ENCODE measurements around the gene RAPGEF4.
A peak's percentile ranks its signal among the peaks of the same experiment; 100 is the strongest.

The RAPGEF4 gene

DNA sequence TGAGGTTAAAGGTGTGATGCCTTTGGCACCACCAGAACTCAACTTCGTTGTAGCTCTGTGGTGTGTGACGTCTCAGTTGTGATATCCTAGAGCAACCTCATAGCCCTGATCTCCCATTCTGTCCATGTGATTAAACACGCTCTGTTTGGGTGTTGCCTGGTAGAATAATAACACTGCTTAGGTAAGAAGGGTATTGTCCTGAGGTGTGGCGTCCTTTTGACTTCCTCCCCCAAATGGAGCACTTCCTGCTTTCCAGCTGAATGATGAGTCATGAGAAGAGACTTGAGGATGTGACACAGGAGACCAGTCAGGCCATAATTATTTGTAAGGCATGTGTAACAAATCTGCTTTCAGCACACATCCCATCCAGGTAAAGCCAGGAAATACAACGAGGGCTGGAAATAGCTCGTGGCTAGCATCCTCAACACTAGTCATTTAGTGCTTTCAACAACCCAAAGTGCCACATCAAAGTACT is 100.7 kb downstream of the RAPGEF4 start:
- H3K9ac ChIP-seq (ENCODE audit: low read depth in 1 of 2, low read length in 2 of 2) = no peak overlapping the region
- no peaks in the 10 kb centered on the region for H3K4me1 ChIP-seq (ENCODE audit: control insufficient read depth in 1 of 2, insufficient read depth in 2 of 2, low read length in 2 of 2)
- H3K9me3 ChIP-seq (ENCODE audit: control insufficient read depth in 1 of 2, low read length in 2 of 2) = no peaks in the 10 kb centered on the region
- no peak overlapping the region for H3K27ac ChIP-seq (ENCODE audit: low read depth, low read length)
- H3K36me3 ChIP-seq (ENCODE audit: control insufficient read depth in 1 of 2, insufficient read depth in 2 of 2, low read length in 2 of 2) = no peaks in the 10 kb centered on the region
- H3K4me3 ChIP-seq (ENCODE audit: low read depth in 1 of 2, low read length in 2 of 2) = no peak overlapping the region
- peaks cover 7 to 8% of the 10 kb centered on the region in 2 donors for H3K27me3 ChIP-seq (ENCODE audit: control insufficient read depth in 1 of 2, insufficient read depth in 2 of 2, low read length in 2 of 2)

DNA sequence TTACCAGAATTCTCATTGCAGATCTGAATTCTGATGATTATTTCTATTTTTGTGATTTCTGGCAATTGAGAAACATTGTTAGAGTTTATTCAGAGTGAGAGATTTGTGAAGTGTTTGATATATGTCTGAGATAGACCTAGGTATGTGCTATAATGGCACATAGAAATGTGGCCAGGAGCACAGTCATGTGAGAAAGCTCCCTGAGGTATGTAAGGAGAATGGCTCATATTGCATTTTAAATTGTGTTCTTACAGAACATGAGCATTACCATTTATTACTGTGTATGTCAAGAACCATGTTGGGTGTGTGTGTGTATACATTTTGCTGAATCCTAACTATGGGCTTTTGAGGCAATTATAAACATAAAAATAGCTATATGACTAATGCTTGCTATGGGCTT is 101.2 kb downstream of the RAPGEF4 start:
- no peak overlapping the region for H3K9ac ChIP-seq (ENCODE audit: low read depth in 1 of 2, low read length in 2 of 2)
- peaks cover 7 to 8% of the 10 kb centered on the region in 2 donors for H3K27me3 ChIP-seq (ENCODE audit: control insufficient read depth in 1 of 2, insufficient read depth in 2 of 2, low read length in 2 of 2)
- H3K4me3 ChIP-seq (ENCODE audit: low read depth in 1 of 2, low read length in 2 of 2) = no peak overlapping the region
- H3K4me1 ChIP-seq (ENCODE audit: control insufficient read depth in 1 of 2, insufficient read depth in 2 of 2, low read length in 2 of 2) = no peaks in the 10 kb centered on the region
- no peaks in the 10 kb centered on the region for H3K36me3 ChIP-seq (ENCODE audit: control insufficient read depth in 1 of 2, insufficient read depth in 2 of 2, low read length in 2 of 2)
- H3K27ac ChIP-seq (ENCODE audit: low read depth, low read length) = peak overlapping the region; percentile 24
- H3K9me3 ChIP-seq (ENCODE audit: control insufficient read depth in 1 of 2, low read length in 2 of 2) = no peaks in the 10 kb centered on the region

DNA sequence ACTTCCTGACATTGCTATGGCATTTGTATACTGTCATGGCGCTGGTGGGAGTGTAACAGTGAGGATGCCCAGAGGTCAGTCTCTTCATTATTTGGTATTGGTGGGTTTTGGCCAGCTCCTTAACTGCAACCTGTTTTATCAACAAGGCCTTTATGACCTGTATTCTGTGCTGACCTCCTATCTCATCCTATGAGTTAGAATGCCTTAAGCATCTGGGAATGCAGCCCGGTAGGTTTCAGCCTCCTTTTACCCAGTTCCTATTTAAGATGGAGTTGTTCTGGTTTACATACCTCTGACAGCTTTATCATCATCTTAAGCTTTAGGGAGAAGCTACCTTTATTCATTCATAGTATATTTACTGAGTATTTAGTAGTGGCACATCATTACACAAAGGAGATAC is 103.8 kb downstream of the RAPGEF4 start:
- Histone ChIP-seq H3K4me1 (ENCODE audit: control insufficient read depth in 1 of 2, insufficient read depth in 2 of 2, low read length in 2 of 2) (peaks cover 0 to 9% of the 10 kb centered on the region in 2 donors), H3K27me3 (ENCODE audit: control insufficient read depth in 1 of 2, insufficient read depth in 2 of 2, low read length in 2 of 2) (peaks cover 0 to 8% of the 10 kb centered on the region in 2 donors), H3K36me3 (ENCODE audit: control insufficient read depth in 1 of 2, insufficient read depth in 2 of 2, low read length in 2 of 2) (no peaks in the 10 kb centered on the region), H3K27ac (ENCODE audit: low read depth, low read length) (no peak overlapping the region), H3K4me3 (ENCODE audit: low read depth in 1 of 2, low read length in 2 of 2) (no peak overlapping the region), H3K9ac (ENCODE audit: low read depth in 1 of 2, low read length in 2 of 2) (no peak overlapping the region), H3K9me3 (ENCODE audit: control insufficient read depth in 1 of 2, low read length in 2 of 2) (no peaks in the 10 kb centered on the region)

DNA sequence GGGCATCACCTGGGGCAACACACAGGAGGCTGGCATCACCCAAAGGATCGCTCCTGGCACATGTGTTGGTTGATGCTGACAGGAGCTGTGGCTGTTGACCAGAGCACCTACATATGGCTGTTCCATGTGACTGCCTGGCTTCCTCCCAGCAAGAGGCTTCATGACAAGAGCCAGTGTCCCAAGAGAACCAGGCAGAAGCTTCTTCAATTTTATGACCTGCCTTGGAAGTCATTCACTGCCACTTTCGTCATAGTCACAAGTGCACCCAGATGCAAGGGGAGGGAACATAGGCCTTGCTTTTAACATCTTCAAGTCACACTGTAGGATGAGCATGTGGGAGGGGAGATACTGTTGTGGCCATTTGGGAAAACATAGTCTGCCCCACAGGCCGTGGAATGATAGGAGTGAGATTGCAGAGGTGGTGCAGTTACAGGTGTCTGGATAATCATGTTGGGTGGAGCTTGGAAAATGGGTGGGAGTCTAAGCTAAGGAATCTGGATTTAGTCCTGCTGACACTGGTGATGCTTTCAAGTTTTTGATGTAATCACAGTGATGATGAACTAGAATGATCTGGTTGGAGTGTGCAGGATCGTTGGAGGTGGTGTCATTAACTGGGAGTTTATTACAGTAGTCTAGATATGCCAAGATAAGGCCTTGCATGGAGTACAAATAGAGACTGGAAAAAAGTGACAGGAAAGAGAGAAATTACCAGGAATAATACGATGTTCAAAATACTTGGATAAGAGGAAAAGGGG is 107.0 kb downstream of the RAPGEF4 start:
- H3K36me3 ChIP-seq (ENCODE audit: control insufficient read depth in 1 of 2, insufficient read depth in 2 of 2, low read length in 2 of 2) = no peaks in the 10 kb centered on the region

DNA sequence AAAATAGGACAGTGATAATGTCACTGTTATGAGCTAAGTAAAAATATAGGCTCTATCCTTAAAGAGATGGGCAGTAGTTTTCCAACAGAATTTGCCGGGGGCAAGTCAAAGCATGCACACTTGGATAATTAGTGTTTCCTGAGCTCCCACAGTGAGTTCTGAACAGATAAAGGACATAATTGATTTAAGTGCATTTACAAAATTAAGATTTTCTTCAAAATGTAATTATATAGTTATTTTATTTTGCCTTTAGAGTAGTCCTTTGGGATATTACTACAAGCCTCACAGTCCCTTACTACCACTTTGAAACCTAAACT is 107.6 kb downstream of the RAPGEF4 start:
- Histone ChIP-seq H3K9me3 (ENCODE audit: control insufficient read depth in 1 of 2, low read length in 2 of 2) (no peaks in the 10 kb centered on the region), H3K27ac (ENCODE audit: low read depth, low read length) (no peak overlapping the region), H3K27me3 (ENCODE audit: control insufficient read depth in 1 of 2, insufficient read depth in 2 of 2, low read length in 2 of 2) (no peaks in the 10 kb centered on the region), H3K9ac (ENCODE audit: low read depth in 1 of 2, low read length in 2 of 2) (no peak overlapping the region), H3K4me3 (ENCODE audit: low read depth in 1 of 2, low read length in 2 of 2) (no peak overlapping the region), H3K36me3 (ENCODE audit: control insufficient read depth in 1 of 2, insufficient read depth in 2 of 2, low read length in 2 of 2) (no peaks in the 10 kb centered on the region), H3K4me1 (ENCODE audit: control insufficient read depth in 1 of 2, insufficient read depth in 2 of 2, low read length in 2 of 2) (peaks cover 0 to 9% of the 10 kb centered on the region in 2 donors)

More for the DNA sequence above, 107.0 kb downstream of the RAPGEF4 start:
- peaks cover 0 to 9% of the 10 kb centered on the region in 2 donors for H3K4me1 ChIP-seq (ENCODE audit: control insufficient read depth in 1 of 2, insufficient read depth in 2 of 2, low read length in 2 of 2)
- H3K9me3 ChIP-seq (ENCODE audit: control insufficient read depth in 1 of 2, low read length in 2 of 2) = no peaks in the 10 kb centered on the region
- H3K9ac ChIP-seq (ENCODE audit: low read depth in 1 of 2, low read length in 2 of 2) = no peak overlapping the region
- no peak overlapping the region for H3K27ac ChIP-seq (ENCODE audit: low read depth, low read length)
- H3K4me3 ChIP-seq (ENCODE audit: low read depth in 1 of 2, low read length in 2 of 2) = no peak overlapping the region
- H3K27me3 ChIP-seq (ENCODE audit: control insufficient read depth in 1 of 2, insufficient read depth in 2 of 2, low read length in 2 of 2) = no peaks in the 10 kb centered on the region

DNA sequence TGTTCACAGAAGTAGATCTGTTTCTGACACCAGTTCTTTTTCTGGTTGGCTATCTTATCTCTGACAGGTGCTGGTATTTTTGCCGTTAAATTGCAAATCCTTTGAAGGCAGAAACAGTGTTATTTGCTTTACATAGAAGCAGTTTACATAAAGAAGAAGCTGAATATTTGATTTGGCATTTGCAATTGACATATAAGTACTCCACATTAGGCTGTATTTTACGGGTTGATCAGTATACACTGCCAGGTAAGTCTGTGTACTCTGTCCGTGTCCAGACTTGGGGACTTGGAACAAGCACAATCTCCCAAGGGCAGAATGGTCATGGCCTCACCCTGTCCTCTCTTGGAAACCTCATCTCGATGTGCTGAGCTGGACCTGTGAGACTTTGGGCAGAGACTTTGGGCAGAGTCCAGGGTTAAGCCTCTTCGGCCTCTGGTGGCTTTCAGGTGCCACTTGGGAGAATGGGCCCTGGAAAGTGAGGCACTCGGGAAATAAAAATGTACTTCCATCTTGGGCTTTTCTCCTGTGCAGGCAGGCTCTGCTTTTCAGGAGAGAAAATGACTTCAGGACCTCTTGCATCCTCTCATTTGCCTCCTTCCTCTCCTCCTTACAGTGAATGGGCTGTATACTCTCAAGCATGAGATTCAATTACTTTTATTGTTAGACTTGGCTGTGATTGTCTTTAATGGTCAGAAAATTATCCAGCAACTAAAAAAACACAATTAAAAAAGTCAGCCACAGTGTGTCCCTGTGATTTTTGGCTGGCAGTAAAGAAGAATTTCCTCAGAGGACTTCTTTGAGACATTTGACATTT is 108.5 kb downstream of the RAPGEF4 start:
- H3K27ac ChIP-seq (ENCODE audit: low read depth, low read length) = no peak overlapping the region
- H3K4me1 ChIP-seq (ENCODE audit: control insufficient read depth in 1 of 2, insufficient read depth in 2 of 2, low read length in 2 of 2) = peaks cover 0 to 15% of the 10 kb centered on the region in 2 donors
- no peaks in the 10 kb centered on the region for H3K27me3 ChIP-seq (ENCODE audit: control insufficient read depth in 1 of 2, insufficient read depth in 2 of 2, low read length in 2 of 2)
- no peak overlapping the region for H3K4me3 ChIP-seq (ENCODE audit: low read depth in 1 of 2, low read length in 2 of 2)
- no peaks in the 10 kb centered on the region for H3K9me3 ChIP-seq (ENCODE audit: control insufficient read depth in 1 of 2, low read length in 2 of 2)
- no peaks in the 10 kb centered on the region for H3K36me3 ChIP-seq (ENCODE audit: control insufficient read depth in 1 of 2, insufficient read depth in 2 of 2, low read length in 2 of 2)
- H3K9ac ChIP-seq (ENCODE audit: low read depth in 1 of 2, low read length in 2 of 2) = no peak overlapping the region

DNA sequence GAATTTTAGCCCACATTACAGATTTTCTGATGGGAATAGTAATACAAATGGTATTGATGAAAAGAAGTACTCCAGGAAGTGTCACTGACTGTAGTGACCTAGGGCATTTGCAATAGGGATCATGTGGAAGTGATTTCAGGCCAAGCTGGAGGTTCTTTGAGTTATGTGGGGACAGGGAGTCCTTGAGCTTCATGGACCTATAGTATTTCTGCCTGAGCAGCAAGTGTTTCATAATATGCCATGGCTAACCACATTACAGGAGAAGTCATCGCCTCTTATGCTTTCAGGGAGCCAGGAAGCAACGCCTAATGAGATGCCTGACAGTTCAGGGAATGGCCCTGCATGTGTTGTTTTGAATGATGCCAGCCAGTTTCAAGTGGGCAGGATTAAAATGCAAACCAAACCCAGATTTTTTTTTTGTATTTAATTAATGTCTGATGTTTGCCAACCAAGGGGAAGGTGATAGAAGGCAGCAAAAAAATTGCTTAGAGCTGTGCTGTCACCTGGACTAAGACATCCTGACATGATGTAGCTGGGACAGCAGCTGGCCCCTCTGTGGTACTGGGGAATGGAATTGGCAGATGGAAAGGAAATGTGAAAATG is 109.5 kb downstream of the RAPGEF4 start:
- H3K36me3 ChIP-seq (ENCODE audit: control insufficient read depth in 1 of 2, insufficient read depth in 2 of 2, low read length in 2 of 2) = no peaks in the 10 kb centered on the region
- no peak overlapping the region for H3K4me3 ChIP-seq (ENCODE audit: low read depth in 1 of 2, low read length in 2 of 2)
- no peaks in the 10 kb centered on the region for H3K27me3 ChIP-seq (ENCODE audit: control insufficient read depth in 1 of 2, insufficient read depth in 2 of 2, low read length in 2 of 2)
- H3K9ac ChIP-seq (ENCODE audit: low read depth in 1 of 2, low read length in 2 of 2) = no peak overlapping the region
- H3K9me3 ChIP-seq (ENCODE audit: control insufficient read depth in 1 of 2, low read length in 2 of 2) = no peaks in the 10 kb centered on the region
- no peak overlapping the region for H3K27ac ChIP-seq (ENCODE audit: low read depth, low read length)
- H3K4me1 ChIP-seq (ENCODE audit: control insufficient read depth in 1 of 2, insufficient read depth in 2 of 2, low read length in 2 of 2) = peaks cover 0 to 24% of the 10 kb centered on the region in 2 donors

DNA sequence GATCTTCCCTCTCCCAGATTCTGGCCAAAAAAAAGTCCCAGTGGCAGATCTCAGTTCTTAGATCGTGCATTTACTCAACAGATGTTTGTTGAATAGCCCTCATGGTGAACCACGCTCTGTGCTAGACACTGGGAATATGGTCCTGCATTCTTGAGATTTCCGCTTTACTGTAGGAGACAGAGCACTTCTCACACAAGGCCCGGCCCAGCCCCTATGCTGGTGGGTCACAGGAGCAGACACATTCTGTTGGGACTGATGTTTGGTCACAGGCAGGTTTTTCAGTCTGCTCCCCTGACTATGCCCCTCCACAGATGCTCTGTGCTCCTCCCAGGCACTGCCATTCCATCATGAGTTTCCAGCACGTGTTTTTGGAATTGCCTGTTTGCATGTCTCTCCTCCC is 110.9 kb downstream of the RAPGEF4 start:
- Histone ChIP-seq H3K9me3 (ENCODE audit: control insufficient read depth in 1 of 2, low read length in 2 of 2) (no peaks in the 10 kb centered on the region), H3K9ac (ENCODE audit: low read depth in 1 of 2, low read length in 2 of 2) (no peak overlapping the region), H3K36me3 (ENCODE audit: control insufficient read depth in 1 of 2, insufficient read depth in 2 of 2, low read length in 2 of 2) (no peaks in the 10 kb centered on the region), H3K27ac (ENCODE audit: low read depth, low read length) (no peak overlapping the region), H3K27me3 (ENCODE audit: control insufficient read depth in 1 of 2, insufficient read depth in 2 of 2, low read length in 2 of 2) (no peaks in the 10 kb centered on the region), H3K4me3 (ENCODE audit: low read depth in 1 of 2, low read length in 2 of 2) (no peak overlapping the region), H3K4me1 (ENCODE audit: control insufficient read depth in 1 of 2, insufficient read depth in 2 of 2, low read length in 2 of 2) (peaks cover 0 to 24% of the 10 kb centered on the region in 2 donors)

DNA sequence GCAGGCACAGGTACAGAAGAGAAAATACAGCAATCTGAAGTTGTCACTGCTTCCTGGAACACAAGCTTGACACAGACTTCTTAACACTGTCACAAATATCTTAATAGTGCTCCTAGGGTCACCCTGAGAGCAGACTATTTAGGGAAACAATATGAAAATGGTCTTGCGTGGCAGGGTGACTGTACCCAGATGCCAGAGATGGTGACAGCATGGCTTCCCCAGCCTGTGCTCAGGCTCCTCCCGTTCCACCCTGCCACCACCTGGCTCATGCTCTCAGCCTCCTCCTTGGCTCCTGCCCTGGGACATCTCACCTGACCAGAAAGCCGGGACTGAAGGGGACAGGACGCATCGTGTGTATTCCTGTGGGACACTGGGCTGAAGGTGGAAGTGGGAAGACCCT is 111.5 kb downstream of the RAPGEF4 start:
- Histone ChIP-seq H3K27ac (ENCODE audit: low read depth, low read length) (no peak overlapping the region), H3K36me3 (ENCODE audit: control insufficient read depth in 1 of 2, insufficient read depth in 2 of 2, low read length in 2 of 2) (no peaks in the 10 kb centered on the region), H3K27me3 (ENCODE audit: control insufficient read depth in 1 of 2, insufficient read depth in 2 of 2, low read length in 2 of 2) (no peaks in the 10 kb centered on the region), H3K4me1 (ENCODE audit: control insufficient read depth in 1 of 2, insufficient read depth in 2 of 2, low read length in 2 of 2) (peaks cover 0 to 24% of the 10 kb centered on the region in 2 donors), H3K9ac (ENCODE audit: low read depth in 1 of 2, low read length in 2 of 2) (no peak overlapping the region), H3K4me3 (ENCODE audit: low read depth in 1 of 2, low read length in 2 of 2) (no peak overlapping the region), H3K9me3 (ENCODE audit: control insufficient read depth in 1 of 2, low read length in 2 of 2) (no peaks in the 10 kb centered on the region)

DNA sequence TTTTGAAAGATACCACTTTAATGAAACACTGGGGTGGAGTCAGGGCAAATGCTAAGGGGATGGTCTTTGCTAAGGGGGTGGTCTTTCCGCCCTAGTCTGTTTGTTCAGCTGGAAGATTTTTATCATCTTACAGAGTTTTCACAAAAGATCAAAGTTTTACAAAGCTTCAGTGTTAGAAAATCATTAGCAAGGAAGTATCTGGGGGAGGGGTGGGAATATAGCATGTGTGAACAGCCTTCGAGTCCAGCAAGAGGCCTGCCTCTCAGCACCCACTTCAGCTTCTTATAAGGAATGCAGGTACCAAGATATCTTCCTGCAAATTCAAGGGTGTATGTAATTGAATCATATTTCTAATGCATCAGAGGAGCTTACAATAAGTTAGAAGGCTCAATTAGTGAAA is 112.9 kb downstream of the RAPGEF4 start:
- Histone ChIP-seq H3K9ac (ENCODE audit: low read depth in 1 of 2, low read length in 2 of 2) (no peak overlapping the region), H3K36me3 (ENCODE audit: control insufficient read depth in 1 of 2, insufficient read depth in 2 of 2, low read length in 2 of 2) (no peaks in the 10 kb centered on the region), H3K9me3 (ENCODE audit: control insufficient read depth in 1 of 2, low read length in 2 of 2) (no peaks in the 10 kb centered on the region), H3K27me3 (ENCODE audit: control insufficient read depth in 1 of 2, insufficient read depth in 2 of 2, low read length in 2 of 2) (no peaks in the 10 kb centered on the region), H3K27ac (ENCODE audit: low read depth, low read length) (no peak overlapping the region), H3K4me3 (ENCODE audit: low read depth in 1 of 2, low read length in 2 of 2) (no peak overlapping the region), H3K4me1 (ENCODE audit: control insufficient read depth in 1 of 2, insufficient read depth in 2 of 2, low read length in 2 of 2) (peaks cover 0 to 22% of the 10 kb centered on the region in 2 donors)

Measured in duodenal mucosa (tissue), 2 donors.